HFFc6 (cell line): ENCODE data around the gene PWWP2B. TPM values are rescaled to one million over a fixed set of nuclear protein-coding genes. Genes with fewer than 3 reads are reported as not detected.
A peak's percentile ranks its signal among the peaks of the same experiment; 100 is the strongest.

ENCODE experiments used
- DNase-seq: peaks from one replicate; pipeline ENCODE4 v3.0.0-alpha.2; 2018
- H3K27ac Mint-ChIP-seq: 2 replicates; pipeline ENCODE4 v1.8.0; 2020; ENCODE audit warnings: mild to moderate bottlenecking, mixed read lengths
- H3K27me3 Mint-ChIP-seq: 2 replicates; pipeline ENCODE4 v1.8.0; 2021; ENCODE audit warnings: mild to moderate bottlenecking, moderate library complexity, mixed read lengths; ENCODE audit not compliant: insufficient read depth
- H3K36me3 Mint-ChIP-seq: 2 replicates; pipeline ENCODE4 v1.8.0; 2021; ENCODE audit warnings: low read depth, mixed read lengths
- H3K4me1 Mint-ChIP-seq: 2 replicates; pipeline ENCODE4 v1.8.0; 2020; ENCODE audit warnings: low read depth, mixed read lengths
- H3K4me3 Mint-ChIP-seq: 2 replicates; pipeline ENCODE4 v1.8.0; 2020; ENCODE audit warnings: mild to moderate bottlenecking, moderate library complexity, mixed read lengths
- H3K9me3 Mint-ChIP-seq: 2 replicates; pipeline ENCODE4 v1.8.0; 2020; ENCODE audit warnings: mild to moderate bottlenecking, mixed read lengths
- total RNA-seq, 6 experiments: library from RNA; stranded (reverse); fragmentation: NEBNext Ultra II Directional; extraction: Animal tissue kit (Norgen Biotek cat#: 25700); gene quantifications; 2 replicates in 1 of 6; 3 replicates in 5 of 6; pipeline ENCODE4 v1.2.3, GENCODE V29; 2021
- TF ChIP-seq, protein P1 (sequence below): fragments of 200-600 bp; sonication (generic); IDR thresholded peaks from 2 replicates; pipeline ENCODE4 v1.5.0; 2021; ENCODE audit warnings: antibody characterized with exemption, mild to moderate bottlenecking

Gene PWWP2B
- total RNA-seq, 6 experiments from 2014 or later = 4.1 to 6.3 (median 4.7) TPM

GRCh38 chr10:132443605-132443982, 46.6 kb downstream of the PWWP2B start:
- Mint-ChIP-seq H3K27me3 (no peaks in the 10 kb centered on the region), H3K4me1 (peaks cover 10% of the 10 kb centered on the region)
- TF ChIP-seq, protein P1, sequence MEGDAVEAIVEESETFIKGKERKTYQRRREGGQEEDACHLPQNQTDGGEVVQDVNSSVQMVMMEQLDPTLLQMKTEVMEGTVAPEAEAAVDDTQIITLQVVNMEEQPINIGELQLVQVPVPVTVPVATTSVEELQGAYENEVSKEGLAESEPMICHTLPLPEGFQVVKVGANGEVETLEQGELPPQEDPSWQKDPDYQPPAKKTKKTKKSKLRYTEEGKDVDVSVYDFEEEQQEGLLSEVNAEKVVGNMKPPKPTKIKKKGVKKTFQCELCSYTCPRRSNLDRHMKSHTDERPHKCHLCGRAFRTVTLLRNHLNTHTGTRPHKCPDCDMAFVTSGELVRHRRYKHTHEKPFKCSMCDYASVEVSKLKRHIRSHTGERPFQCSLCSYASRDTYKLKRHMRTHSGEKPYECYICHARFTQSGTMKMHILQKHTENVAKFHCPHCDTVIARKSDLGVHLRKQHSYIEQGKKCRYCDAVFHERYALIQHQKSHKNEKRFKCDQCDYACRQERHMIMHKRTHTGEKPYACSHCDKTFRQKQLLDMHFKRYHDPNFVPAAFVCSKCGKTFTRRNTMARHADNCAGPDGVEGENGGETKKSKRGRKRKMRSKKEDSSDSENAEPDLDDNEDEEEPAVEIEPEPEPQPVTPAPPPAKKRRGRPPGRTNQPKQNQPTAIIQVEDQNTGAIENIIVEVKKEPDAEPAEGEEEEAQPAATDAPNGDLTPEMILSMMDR = peak; percentile 74

GRCh38 chr10:132443983-132444876, 47.2 kb downstream of the PWWP2B start:
- Mint-ChIP-seq H3K36me3 (peaks cover 4% of the 10 kb centered on the region; the same call in 1 of the 2 replicates), H3K27ac (no peak overlapping the region), H3K4me3 (no peak overlapping the region), H3K4me1 (peaks cover 10% of the 10 kb centered on the region), H3K9me3 (peaks cover 7% of the 10 kb centered on the region; the same call in 1 of the 2 replicates), H3K27me3 (no peaks in the 10 kb centered on the region)
- TF ChIP-seq, protein P1 = no peak
- DNase-seq = no peak

More at GRCh38 chr10:132443605-132443982, 46.6 kb downstream of the PWWP2B start:
- Mint-ChIP-seq H3K36me3 (peaks cover 4% of the 10 kb centered on the region; the same call in 1 of the 2 replicates), H3K4me3 (no peak overlapping the region), H3K9me3 (peaks cover 7% of the 10 kb centered on the region; the same call in 1 of the 2 replicates), H3K27ac (no peak overlapping the region)
- peak; percentile 29 for DNase-seq

DNA sequence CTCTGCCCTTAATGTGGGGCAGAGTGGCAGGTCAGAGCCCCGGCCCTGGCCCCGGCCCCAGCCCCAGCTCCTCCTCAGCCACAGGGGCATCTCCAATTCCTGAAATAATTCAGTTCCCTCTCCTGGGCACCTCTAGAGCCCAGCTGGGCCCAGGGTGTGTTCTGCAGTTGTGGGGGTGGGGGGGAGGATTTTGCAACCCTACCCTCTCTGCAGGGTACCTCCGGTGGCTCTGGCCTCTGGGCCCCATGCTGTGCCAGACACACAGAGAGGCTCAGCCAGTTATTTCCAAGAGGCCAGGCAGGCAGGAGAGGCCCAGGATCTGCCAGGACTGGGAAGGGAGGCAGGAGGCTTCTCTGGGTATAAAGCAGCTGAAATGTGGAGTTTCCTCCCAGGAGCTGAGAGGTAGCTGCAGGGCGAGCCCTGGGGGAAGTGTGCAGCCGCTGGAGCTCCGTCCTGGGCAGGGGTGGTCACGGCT, 47.9 kb downstream of the PWWP2B start:
- no peak overlapping the region for H3K4me3 Mint-ChIP-seq
- no peaks in the 10 kb centered on the region for H3K27me3 Mint-ChIP-seq
- no peak for DNase-seq
- H3K27ac Mint-ChIP-seq = no peak overlapping the region
- peaks cover 7% of the 10 kb centered on the region; the same call in 1 of the 2 replicates for H3K9me3 Mint-ChIP-seq
- H3K4me1 Mint-ChIP-seq = peaks cover 10% of the 10 kb centered on the region
- peaks cover 4% of the 10 kb centered on the region; the same call in 1 of the 2 replicates for H3K36me3 Mint-ChIP-seq
- TF ChIP-seq, protein P1 = no peak

- DNase-seq = no peak
- no peak overlapping the region for H3K4me3 Mint-ChIP-seq
- no peaks in the 10 kb centered on the region for H3K27me3 Mint-ChIP-seq
- H3K36me3 Mint-ChIP-seq = peaks cover 4% of the 10 kb centered on the region; the same call in 1 of the 2 replicates
- no peak overlapping the region for H3K27ac Mint-ChIP-seq
- peaks cover 10% of the 10 kb centered on the region for H3K4me1 Mint-ChIP-seq
- TF ChIP-seq, protein P1 = no peak
- peaks cover 7% of the 10 kb centered on the region; the same call in 1 of the 2 replicates for H3K9me3 Mint-ChIP-seq
Observed at GRCh38 chr10:132445516-132446194, 48.7 kb downstream of the PWWP2B start.

GRCh38 chr10:132446195-132446581, 49.2 kb downstream of the PWWP2B start:
- no peak overlapping the region for H3K27ac Mint-ChIP-seq

More at GRCh38 chr10:132446195-132446581, 49.2 kb downstream of the PWWP2B start:
- no peak for DNase-seq
- Mint-ChIP-seq H3K27me3 (no peaks in the 10 kb centered on the region), H3K4me3 (no peak overlapping the region), H3K36me3 (peaks cover 4% of the 10 kb centered on the region; the same call in 1 of the 2 replicates), H3K9me3 (peaks cover 7% of the 10 kb centered on the region; the same call in 1 of the 2 replicates), H3K4me1 (peaks cover 10% of the 10 kb centered on the region)
- TF ChIP-seq, protein P1 = no peak
